Uterus (tissue), 4 donors: ENCODE results near the gene FBL. TPM values are rescaled to one million over a fixed set of nuclear protein-coding genes. Genes with fewer than 3 reads are reported as not detected.

Experiments used
- DNase-seq, 2 donors: peaks; one replicate each; pipeline ENCODE4 v3.0.0-alpha.2; 2019 to 2020
- H3K27ac ChIP-seq, 2 donors: fragments of 200-600 bp; sonication (generic); 1 replicate in 1 of 2; 2 replicates in 1 of 2; pipeline ENCODE4 v1.5.1; 2016 to 2018
- H3K27me3 ChIP-seq, 2 donors: fragments of 200-600 bp; sonication (generic); one replicate each; pipeline ENCODE4 v1.5.1; 2018 to 2019; ENCODE audit warnings: control low read depth in 1 of 2
- H3K36me3 ChIP-seq, 2 donors: fragments of 200-600 bp; sonication (generic); one replicate each; pipeline ENCODE4 v1.5.1; 2019; ENCODE audit warnings: control low read depth in 1 of 2
- H3K4me1 ChIP-seq, 2 donors: fragments of 200-600 bp; sonication (generic); one replicate each; pipeline ENCODE4 v1.5.1; 2018 to 2019; ENCODE audit warnings: control low read depth in 1 of 2
- H3K4me3 ChIP-seq, 2 donors: fragments of 200-600 bp; sonication (generic); 1 replicate in 1 of 2; 2 replicates in 1 of 2; pipeline ENCODE4 v1.5.1; 2018 to 2019; ENCODE audit warnings: mild to moderate bottlenecking in 1 of 2
- H3K9me3 ChIP-seq, 2 donors: fragments of 200-600 bp; sonication (generic); one replicate each; pipeline ENCODE4 v1.5.1; 2019; ENCODE audit warnings: control low read depth in 1 of 2
- CTCF ChIP-seq, 4 experiments: fragments of 200-600 bp in 2 of 4; fragments of 450-650 bp in 2 of 4; sonication (generic) in 2 of 4; IDR thresholded peaks; one replicate each; pipeline ENCODE4 v1.5.1; 2016 to 2019; ENCODE audit warnings: antibody characterized with exemption in 4 of 4, mild to moderate bottlenecking in 2 of 4, moderate library complexity in 1 of 4
- POLR2A ChIP-seq, 2 donors: fragments of 450-650 bp; IDR thresholded peaks; one replicate each; pipeline ENCODE4 v1.6.1; 2016; ENCODE audit warnings: antibody characterized with exemption in 2 of 2, mild to moderate bottlenecking in 1 of 2, moderate library complexity in 1 of 2
- intact Hi-C: fragments of 100-400 bp; cut with DNase I; formaldehyde crosslinking; loops from one replicate; pipeline ENCODE4 v1.15.1; 2023; ENCODE audit warnings: low total_unique reads
- total RNA-seq, 4 donors: library from RNA; depleted of rRNA in 3 of 4; stranded (reverse); fragments of >200 nt in 3 of 4; gene quantifications; one replicate each; pipeline versions ENCODE4 v1.1.0 to v1.2.4, GENCODE V29; 2014 to 2023
- donor health status: DM: yes; HTN: yes; CAD: no.

FBL gene
- total RNA-seq, 4 donors from 2014 or later, result 71.7 to 327 (median 277) TPM

- DNase-seq, result no peak
- Histone ChIP-seq H3K9me3 (no peaks in the 10 kb centered on the region), H3K27me3 (no peaks in the 10 kb centered on the region), H3K4me1 (peaks cover 0 to 14% of the 10 kb centered on the region in 2 donors), H3K36me3 (no peaks in the 10 kb centered on the region), H3K27ac (no peak overlapping the region), H3K4me3 (no peak overlapping the region)
- TF ChIP-seq CTCF (IDR thresholded peaks at IDR 0.05) (no peak), POLR2A (IDR thresholded peaks at IDR 0.05) (no peak)
- intact Hi-C loops, result no loop called here
Measured at GRCh38 chr19:39828654-39829032, 17.5 kb downstream of the FBL start.

GRCh38 chr19:39828015-39828653 lies 18.0 kb downstream of the FBL start:
- intact Hi-C loops, result no loop called here
- H3K27me3 ChIP-seq, result no peaks in the 10 kb centered on the region
- H3K36me3 ChIP-seq, result no peaks in the 10 kb centered on the region
- no peak overlapping the region for H3K4me3 ChIP-seq
- DNase-seq, result no peak
- peaks cover 0 to 13% of the 10 kb centered on the region in 2 donors for H3K4me1 ChIP-seq
- TF ChIP-seq POLR2A (IDR thresholded peaks at IDR 0.05), result no peak
- TF ChIP-seq CTCF (IDR thresholded peaks at IDR 0.05), result no peak
- no peak overlapping the region for H3K27ac ChIP-seq
- no peaks in the 10 kb centered on the region for H3K9me3 ChIP-seq

GRCh38 chr19:39827216-39827615 lies 19.0 kb downstream of the FBL start:
- intact Hi-C loops, result no loop called here
- Histone ChIP-seq H3K4me1 (peaks cover 0 to 4% of the 10 kb centered on the region in 2 donors), H3K4me3 (no peak overlapping the region), H3K9me3 (no peaks in the 10 kb centered on the region), H3K36me3 (no peaks in the 10 kb centered on the region), H3K27ac (no peak overlapping the region), H3K27me3 (no peaks in the 10 kb centered on the region)
- TF ChIP-seq CTCF (IDR thresholded peaks at IDR 0.05), result no peak
- DNase-seq, result no peak

- intact Hi-C loops, result no loop called here
- DNase-seq, result no peak
- H3K27me3 ChIP-seq, result no peaks in the 10 kb centered on the region
- H3K4me1 ChIP-seq, result no peaks in the 10 kb centered on the region
- H3K9me3 ChIP-seq, result no peaks in the 10 kb centered on the region
- no peak for TF ChIP-seq CTCF (IDR thresholded peaks at IDR 0.05)
- no peak for TF ChIP-seq POLR2A (IDR thresholded peaks at IDR 0.05)
- H3K36me3 ChIP-seq, result no peaks in the 10 kb centered on the region
- no peak overlapping the region for H3K4me3 ChIP-seq
- H3K27ac ChIP-seq, result no peak overlapping the region
Measured at GRCh38 chr19:39826311-39826945, 19.8 kb downstream of the FBL start.

DNA sequence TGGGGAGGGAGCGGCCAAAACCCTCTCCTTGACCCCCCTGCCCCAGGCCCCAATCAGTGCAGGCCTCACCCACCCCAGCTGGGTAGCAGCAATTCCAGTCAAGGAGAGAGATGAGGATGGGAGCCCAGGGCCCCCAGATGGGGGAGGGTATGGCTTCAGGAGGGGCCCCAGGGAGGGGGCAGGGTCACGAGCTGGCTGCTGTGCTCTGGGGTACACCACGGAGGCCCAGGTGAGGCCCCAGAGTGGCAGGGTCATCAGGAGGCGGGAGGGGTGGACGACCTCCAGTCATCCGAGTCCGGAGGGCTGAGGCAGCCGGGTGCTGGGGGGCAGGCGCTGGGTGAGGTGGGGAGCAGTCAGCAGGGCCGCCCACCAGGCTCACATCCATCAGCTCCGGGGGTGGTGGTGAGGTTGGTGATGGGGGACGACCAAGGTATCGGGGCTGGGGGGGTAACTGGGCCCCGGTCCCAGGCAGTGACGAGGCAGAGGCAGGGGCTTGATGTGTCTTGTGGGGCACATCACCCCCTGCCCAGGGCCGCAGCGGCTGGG lies 20.6 kb downstream of the FBL start:
- intact Hi-C loops, result no loop called here
- no peaks in the 10 kb centered on the region for H3K4me1 ChIP-seq
- DNase-seq, result no peak
- no peak overlapping the region for H3K27ac ChIP-seq
- H3K4me3 ChIP-seq, result no peak overlapping the region
- no peaks in the 10 kb centered on the region for H3K9me3 ChIP-seq
- no peak for TF ChIP-seq CTCF (IDR thresholded peaks at IDR 0.05)
- TF ChIP-seq POLR2A (IDR thresholded peaks at IDR 0.05), result no peak
- no peaks in the 10 kb centered on the region for H3K27me3 ChIP-seq
- H3K36me3 ChIP-seq, result no peaks in the 10 kb centered on the region
